ENCODE results near the gene RNF208.

GRCh38 chr9:137227054-137227852, 5.2 kb upstream of the RNF208 start, which contains the start of gene RNF224:
- TF ChIP-seq POLR2A (IDR thresholded peaks at IDR 0.05; ENCODE audit: low read depth, low read length): no peak
- TF ChIP-seq POLR2AphosphoS5 (IDR thresholded peaks at IDR 0.05; ENCODE audit: low read depth, low read length): no peak
